ENCODE data around the gene LHX3. TPM values are rescaled to one million over a fixed set of nuclear protein-coding genes. Genes with fewer than 3 reads are reported as not detected.

Gene LHX3
- total and polyA plus RNA-seq, 8 donors: not detected

GRCh38 chr9:136244122-136244968, 39.4 kb upstream of the LHX3 start:
- H3K36me3 ChIP-seq: no peaks in the 10 kb centered on the region
- intact Hi-C loops (cut with DNase I): no loop called here
- no peak overlapping the region for H3K27ac ChIP-seq
- H3K4me1 ChIP-seq: peaks cover 9 to 20% of the 10 kb centered on the region in 2 donors
- peak overlapping the region; percentile 76 to 79 for H3K4me3 ChIP-seq
- TF ChIP-seq CTCF (IDR thresholded peaks at IDR 0.05): no peak
- ATAC-seq (no peak), DNase-seq (no peak)
- H3K27me3 ChIP-seq: no peaks in the 10 kb centered on the region
- H3K9me3 ChIP-seq: no peaks in the 10 kb centered on the region

DNA sequence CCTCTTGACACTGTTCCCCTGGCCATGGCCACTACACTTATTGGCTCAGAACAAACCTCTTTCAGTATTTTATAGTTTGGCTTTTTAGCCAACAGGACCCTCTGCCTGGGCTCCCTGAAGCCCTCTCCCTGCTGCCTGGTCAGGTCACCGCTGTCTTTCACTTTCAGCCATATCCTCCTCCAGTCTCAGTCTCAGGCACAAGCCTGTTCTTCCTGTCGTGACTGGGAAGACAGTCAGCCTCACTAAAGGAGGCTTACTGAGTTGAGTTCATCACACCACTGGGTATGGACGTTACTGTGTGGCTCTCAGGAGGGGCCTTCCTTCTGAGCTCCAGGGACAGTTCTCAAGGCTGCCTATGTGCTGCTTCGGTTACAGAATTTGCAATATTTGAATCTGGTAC, 38.7 kb upstream of the LHX3 start:
- no peak overlapping the region for H3K4me3 ChIP-seq
- intact Hi-C loops (cut with DNase I): no loop called here
- no peak for DNase-seq
- H3K9me3 ChIP-seq: no peaks in the 10 kb centered on the region
- H3K27ac ChIP-seq: no peak overlapping the region
- TF ChIP-seq CTCF (IDR thresholded peaks at IDR 0.05): no peak
- no peaks in the 10 kb centered on the region for H3K27me3 ChIP-seq
- ATAC-seq: no peak
- H3K4me1 ChIP-seq: peaks cover 9 to 26% of the 10 kb centered on the region in 2 donors
- H3K36me3 ChIP-seq: no peaks in the 10 kb centered on the region

DNA sequence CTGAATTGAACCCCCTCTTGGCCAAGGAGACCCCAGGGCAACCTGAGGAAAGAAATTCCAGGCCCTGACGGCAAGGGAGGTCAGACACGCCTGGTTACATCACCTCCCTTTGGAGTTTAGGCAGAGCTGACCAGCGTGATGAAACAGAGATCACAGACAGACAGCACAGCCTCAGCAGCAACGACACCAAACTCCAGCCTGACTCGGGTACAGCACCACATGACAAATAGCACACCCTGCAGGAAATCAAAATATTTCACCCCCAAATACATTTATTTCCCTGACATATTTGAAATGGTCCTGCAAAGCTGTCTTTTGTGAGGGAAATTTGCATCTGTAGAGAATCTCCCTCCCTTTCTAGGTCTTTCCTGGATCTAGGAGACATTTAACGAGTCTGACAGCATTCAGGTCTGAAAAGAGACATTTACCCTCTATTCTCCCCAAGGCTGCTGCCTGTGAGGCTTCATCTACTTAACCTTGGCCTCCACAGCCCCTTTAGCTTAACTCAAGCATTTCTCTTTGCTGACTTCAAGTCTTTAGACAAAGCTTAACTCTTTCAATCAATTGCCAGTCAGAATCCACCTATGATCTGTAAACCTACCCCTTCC, 38.1 kb upstream of the LHX3 start:
- TF ChIP-seq CTCF (IDR thresholded peaks at IDR 0.05): no peak
- intact Hi-C loops (cut with DNase I): no loop called here
- no peaks in the 10 kb centered on the region for H3K9me3 ChIP-seq
- ATAC-seq: no peak
- no peaks in the 10 kb centered on the region for H3K36me3 ChIP-seq
- no peak overlapping the region for H3K4me3 ChIP-seq
- no peak for DNase-seq
- peaks cover 9 to 26% of the 10 kb centered on the region in 2 donors for H3K4me1 ChIP-seq
- no peak overlapping the region for H3K27ac ChIP-seq
- no peaks in the 10 kb centered on the region for H3K27me3 ChIP-seq

DNA sequence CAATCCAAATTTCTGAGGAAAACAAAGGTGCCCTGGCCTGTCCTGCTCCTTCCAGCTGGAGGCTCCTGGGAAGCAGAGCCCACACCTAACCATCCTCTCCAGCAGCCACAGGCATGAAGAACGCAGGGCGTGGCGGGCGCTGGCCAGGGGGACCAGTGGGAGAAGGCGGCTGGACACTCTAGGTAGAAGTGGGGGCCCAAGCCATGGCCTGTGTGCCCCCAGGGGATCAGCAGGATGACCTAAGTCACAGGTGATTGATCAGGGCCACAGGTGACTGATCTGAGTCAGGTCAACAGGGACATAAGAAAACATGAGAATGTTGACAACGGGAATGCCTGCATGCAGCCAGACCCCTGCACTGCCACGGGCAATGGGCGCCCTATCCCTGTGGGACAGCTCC, 37.3 kb upstream of the LHX3 start:
- H3K27me3 ChIP-seq: no peaks in the 10 kb centered on the region
- H3K4me1 ChIP-seq: peaks cover 9 to 26% of the 10 kb centered on the region in 2 donors
- H3K27ac ChIP-seq: no peak overlapping the region
- H3K9me3 ChIP-seq: no peaks in the 10 kb centered on the region
- no peak overlapping the region for H3K4me3 ChIP-seq
- intact Hi-C loops (cut with DNase I): no loop called here
- no peak for DNase-seq
- no peak for TF ChIP-seq CTCF (IDR thresholded peaks at IDR 0.05)
- H3K36me3 ChIP-seq: no peaks in the 10 kb centered on the region
- ATAC-seq: no peak

GRCh38 chr9:136241542-136241941, 36.6 kb upstream of the LHX3 start:
- H3K27ac ChIP-seq: no peak overlapping the region
- ATAC-seq (no peak), DNase-seq (no peak)
- no peaks in the 10 kb centered on the region for H3K9me3 ChIP-seq
- TF ChIP-seq CTCF (IDR thresholded peaks at IDR 0.05): no peak
- intact Hi-C loops (cut with DNase I): no loop called here
- H3K4me1 ChIP-seq: peaks cover 9 to 26% of the 10 kb centered on the region in 2 donors
- peaks cover 0 to 2% of the 10 kb centered on the region in 2 donors for H3K36me3 ChIP-seq
- H3K27me3 ChIP-seq: no peaks in the 10 kb centered on the region
- H3K4me3 ChIP-seq: no peak overlapping the region

All from left lung (tissue), 10 donors.